HG03571 (cell line): ENCODE results near the gene SPECC1.

Source experiments
- ATAC-seq: cut with Tn5 transposase; IDR thresholded peaks from one replicate; pipeline ENCODE4 v1.9.1; 2021; ENCODE audit not compliant: unreplicated experiment

The SPECC1 gene

GRCh38 chr17:20203018-20203417, 193.9 kb downstream of the SPECC1 start:
- no peak for ATAC-seq

- ATAC-seq = no peak
Measured at GRCh38 chr17:20203761-20204263, 194.7 kb downstream of the SPECC1 start.

DNA sequence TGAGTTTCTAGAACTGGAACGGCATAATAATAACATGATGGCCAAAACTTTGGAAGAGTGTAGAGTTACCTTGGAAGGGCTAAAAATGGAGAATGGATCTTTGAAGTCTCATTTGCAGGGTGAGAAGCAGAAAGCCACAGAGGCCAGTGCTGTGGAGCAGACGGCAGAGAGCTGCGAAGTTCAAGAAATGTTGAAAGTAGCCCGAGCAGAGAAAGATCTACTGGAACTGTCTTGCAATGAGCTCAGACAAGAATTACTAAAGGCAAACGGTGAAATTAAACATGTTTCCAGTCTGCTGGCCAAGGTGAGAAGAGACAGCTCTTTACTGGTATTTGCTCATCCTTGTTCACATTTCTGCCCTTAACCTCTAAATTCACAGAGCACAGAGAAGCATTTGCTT, 196.4 kb downstream of the SPECC1 start:
- ATAC-seq = no peak

GRCh38 chr17:20206068-20206467, 196.9 kb downstream of the SPECC1 start:
- ATAC-seq = no peak

DNA sequence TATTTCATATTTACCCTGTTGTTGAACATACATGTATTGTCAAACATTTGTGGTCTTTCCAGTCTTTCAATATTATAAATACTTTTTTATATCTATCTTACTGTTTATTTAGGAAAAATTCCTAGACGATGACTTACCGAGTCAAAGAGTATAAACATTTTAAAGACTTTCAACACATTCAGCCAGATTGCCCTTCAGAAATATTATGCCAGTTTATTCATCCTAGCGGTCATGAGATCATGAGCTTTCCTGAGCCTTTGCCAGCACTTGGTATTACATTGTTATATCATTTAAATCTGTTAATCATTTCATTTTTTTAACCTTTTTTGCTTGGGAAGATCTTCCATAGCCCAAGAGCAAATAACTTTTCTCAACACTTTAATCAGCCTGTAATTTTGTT, 197.4 kb downstream of the SPECC1 start:
- no peak for ATAC-seq

GRCh38 chr17:20207262-20207985, 198.3 kb downstream of the SPECC1 start:
- no peak for ATAC-seq

- no peak for ATAC-seq
Measured at GRCh38 chr17:20208717-20209116, 199.6 kb downstream of the SPECC1 start.

DNA sequence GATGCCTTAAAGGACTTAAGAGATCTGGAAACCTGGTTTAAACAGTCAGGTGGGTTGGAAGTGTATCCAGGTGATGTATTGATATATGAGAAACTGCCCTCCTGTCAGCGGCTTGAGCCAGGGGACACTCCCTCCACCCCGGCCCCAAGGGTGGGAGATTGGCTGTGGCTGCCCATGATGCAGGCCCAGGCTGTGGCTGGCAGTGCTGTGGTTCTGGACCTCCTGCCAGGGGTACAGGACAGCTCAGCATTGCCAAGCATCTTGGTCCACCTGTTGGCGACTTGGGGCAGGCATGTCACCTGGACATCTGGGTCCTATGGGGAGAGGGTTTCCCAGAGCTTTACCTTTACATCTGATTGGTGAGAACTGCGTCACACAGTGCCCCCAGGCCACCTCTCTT, 201.0 kb downstream of the SPECC1 start:
- no peak for ATAC-seq

GRCh38 chr17:20210614-20211013, 201.5 kb downstream of the SPECC1 start:
- no peak for ATAC-seq

- ATAC-seq = no peak
Measured at GRCh38 chr17:20211246-20211645, 202.1 kb downstream of the SPECC1 start.

DNA sequence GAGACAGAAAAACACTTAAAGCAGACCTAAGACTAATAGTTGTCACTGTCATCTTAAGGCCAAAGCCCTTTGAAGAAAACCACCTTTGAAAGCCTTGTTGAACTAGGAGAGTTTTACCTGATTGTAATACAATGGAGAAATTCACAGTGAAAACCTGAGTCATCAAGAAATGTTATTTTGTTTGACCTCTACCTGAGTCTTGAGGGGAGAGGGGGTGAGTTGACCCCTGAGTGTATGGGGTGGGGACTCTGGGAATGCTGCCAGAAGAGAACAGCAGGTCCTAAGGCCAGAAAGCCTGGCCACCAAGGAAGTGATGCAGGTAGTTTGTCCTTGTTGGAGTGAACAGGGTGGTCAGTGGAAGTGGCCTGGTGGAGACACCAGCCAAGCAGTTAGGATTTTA, 204.3 kb downstream of the SPECC1 start:
- no peak for ATAC-seq

DNA sequence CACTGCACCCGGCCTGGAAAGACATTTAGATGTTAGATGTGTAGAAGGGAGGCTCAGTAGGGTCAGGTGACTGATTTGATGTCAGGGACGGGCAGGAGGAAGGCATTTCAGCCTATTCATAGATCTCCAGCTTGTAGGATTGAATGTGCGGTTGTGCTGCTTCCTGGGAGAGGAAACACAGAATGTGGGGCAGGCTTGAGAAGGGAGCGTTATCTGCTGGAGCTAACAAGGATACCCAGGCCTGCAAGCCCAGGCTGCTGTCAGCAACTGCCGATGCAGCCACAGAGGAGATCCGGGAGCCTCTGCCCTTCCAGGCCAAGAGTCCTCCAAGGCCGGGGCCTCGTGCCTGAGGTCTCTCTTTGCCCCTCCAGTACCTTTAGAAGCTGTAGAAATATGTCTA, 205.6 kb downstream of the SPECC1 start:
- ATAC-seq = no peak

DNA sequence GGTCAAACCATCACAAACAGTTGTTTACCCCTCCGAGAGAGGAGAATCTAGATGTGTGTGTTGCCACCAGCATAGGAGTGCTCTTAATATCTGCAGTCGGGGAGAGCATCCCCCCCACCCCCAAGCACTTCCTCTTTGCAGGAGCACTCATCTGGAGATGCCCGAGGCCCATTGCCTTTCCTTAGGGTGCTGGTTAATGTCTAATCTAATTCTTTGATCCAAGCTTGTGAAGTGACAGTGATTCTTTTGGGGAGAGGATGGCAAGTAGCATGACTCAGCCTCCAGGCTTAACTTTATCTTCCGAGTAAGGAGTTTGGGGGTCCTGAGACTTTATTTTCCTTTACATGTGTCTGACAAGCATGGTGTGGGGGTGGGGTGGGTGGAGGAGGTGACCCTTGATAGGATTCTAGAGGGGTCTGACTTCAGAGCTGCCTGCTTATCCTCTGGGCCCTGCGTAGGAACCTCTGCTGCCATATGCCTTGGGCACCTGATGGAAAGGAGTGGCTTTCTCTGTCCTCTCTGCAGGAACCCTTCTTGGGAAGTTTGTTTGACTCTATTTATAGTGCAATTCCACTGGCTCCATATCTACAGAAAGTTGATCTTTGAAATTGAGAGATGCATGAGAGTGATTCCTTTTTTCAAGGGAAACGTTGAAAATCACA, 207.1 kb downstream of the SPECC1 start:
- no peak for ATAC-seq

DNA sequence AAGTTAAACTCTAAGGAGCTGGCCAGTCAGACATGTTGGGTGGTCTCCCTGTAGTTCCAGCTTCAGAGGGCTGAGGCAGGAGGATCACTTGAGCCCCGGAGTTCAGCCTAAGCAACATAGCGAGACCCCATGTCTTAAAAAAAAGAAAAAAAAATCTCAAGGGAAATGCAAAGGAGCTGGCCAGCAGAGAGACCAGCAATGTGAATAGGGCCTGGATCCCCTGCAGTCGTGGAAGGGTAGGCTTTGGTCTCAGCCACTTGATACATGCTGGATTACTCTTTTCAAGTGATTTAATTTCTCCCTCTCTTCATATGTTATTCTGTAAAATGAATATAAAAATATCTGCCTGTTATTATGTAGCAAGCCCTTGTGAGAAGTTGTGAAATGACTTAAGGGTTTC, 207.7 kb downstream of the SPECC1 start:
- ATAC-seq = no peak

DNA sequence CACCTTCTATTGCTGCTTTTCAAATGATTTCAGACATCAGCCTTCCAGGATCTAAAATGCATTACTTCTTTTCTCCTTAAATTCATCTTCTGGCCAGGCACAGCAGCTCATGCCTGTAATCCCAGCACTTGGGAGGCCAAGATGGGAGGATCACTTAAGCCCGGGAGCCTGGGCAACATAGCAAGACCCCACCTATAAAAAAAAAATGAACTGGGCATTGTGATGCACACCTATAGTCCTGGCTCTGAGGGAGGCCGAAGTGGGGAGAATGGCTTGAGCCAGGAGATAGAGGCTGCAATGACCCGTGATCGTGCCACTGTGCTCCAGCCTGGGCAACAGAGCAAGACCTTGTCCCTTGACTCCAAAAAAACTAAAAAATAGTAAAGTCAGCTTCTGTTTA, 208.5 kb downstream of the SPECC1 start:
- no peak for ATAC-seq

GRCh38 chr17:20218272-20218671, 209.1 kb downstream of the SPECC1 start:
- ATAC-seq = no peak

DNA sequence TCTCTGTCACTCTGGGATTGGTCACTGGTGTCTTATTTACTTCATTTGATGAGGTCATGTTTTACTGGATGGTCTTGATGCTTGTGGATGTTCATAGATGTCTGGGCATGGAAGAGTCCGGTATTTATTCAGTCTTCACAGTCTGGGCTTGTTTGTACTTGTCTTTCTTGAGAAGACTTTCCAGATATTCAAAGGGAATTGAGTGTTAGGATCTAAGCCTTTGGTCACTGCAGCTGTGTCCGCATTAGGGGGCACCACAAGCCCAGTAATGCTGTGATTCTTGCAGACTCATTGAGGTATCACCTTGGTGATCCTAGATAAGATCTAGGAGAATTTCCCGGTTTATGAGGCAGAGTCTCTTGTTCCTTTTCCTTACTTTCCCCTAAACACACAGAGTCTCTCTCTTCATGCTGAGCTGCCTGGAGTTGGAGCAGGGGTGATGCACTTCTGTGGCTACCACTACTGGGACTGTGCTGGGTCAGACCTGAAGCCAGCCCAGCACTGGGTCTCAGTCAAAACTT, 214.7 kb downstream of the SPECC1 start:
- no peak for ATAC-seq

DNA sequence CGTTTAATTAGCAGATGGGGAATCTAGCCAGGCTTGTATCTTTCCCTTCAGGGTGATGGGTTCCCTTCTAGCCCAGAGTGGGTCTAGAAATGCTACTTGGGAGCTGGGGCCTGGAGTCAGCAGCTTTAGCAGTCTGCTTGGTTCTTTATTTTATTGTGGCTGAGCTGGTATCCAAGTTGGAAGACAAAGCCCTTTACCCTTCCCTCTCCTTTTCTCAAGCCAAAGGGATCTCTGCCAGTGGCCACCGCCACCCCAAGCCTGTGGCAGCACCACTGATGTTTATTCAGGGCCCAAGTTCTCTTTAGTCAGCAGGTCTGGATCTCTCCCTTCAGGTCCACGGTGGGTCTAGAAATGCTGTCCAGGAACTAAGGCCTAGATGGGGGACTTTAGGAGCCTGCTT, 215.2 kb downstream of the SPECC1 start:
- no peak for ATAC-seq

DNA sequence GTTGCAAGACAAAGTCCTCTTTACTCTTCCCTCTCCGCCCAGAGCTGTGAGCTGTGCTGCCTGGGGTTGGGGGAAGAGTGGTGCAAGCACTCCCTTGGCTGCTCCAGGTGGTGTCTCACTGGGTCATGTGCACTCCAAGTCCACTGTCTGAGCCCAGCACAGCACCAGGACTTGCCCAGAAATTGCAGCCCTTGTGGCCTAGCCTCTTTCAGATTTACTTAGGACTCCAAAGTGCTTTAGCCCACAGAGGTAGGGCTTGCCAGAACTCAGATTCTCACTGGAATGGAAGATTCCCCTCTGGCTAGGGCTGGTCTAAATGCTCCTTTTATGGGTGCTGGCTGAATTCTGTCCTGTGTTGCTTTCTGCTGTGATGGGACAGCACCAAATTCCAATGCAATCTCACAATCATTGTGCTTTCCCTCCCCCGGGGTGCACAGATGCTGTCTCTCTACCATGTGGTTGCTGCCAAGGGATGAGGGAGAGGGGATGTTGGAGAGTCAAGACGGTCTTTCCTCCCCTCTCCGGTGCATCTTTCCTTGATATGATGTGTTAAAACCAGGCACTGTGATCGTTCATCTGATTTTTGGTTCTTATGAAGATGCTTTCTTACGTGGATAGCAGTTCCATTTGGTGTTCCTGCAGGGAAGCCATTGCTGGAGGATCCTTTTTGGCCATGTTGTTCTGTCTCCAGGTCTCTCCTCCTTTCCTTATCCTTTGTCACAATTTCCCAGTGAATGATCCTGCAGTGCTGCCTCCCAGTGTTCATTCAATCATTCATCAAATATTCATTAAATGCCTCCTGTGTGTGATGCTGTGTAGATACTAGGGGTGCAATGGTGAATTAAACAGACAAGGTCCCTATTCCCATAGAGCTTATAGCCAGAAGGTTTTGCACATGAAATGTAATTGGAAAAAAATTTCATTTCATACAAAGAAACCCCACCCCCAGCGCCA, 216.3 kb downstream of the SPECC1 start:
- no peak for ATAC-seq

DNA sequence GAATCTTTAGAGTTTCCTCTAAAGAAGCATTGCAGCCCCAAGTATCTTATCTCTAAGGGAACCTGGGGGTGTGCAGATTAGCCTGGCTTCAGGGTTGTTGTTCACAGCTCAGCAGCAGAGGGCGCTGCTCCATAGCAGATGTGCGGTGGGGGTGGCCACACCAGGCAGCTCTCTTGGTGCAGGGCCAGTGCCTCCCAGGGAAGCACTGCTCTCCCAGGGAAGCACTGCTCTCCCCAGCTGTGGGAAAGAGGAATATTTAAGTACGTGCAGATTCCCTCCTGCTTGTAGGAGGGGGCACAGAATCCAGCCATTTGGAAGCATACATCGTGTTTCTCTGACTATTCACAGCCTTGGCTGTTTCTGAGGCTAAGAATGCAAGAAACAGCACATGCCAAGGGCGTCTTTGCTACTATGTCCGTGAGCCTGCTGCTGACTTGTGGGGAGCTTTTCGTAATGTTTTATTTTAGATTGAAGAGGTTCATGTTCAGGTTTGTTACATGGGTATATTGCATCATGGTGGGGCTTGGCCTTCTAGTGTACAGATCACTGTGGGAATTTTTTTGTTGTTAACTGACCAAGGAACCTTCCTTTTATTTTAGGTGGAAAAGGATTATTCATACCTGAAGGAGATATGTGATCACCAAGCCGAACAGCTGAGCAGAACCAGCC, 217.8 kb downstream of the SPECC1 start:
- peak; percentile 88 for ATAC-seq
